ENCODE results near the gene PAIP2.
A peak's percentile ranks its signal among the peaks of the same experiment; 100 is the strongest.

PAIP2 gene

GRCh38 chr5:139387611-139388197 lies 46.0 kb downstream of the PAIP2 start:
- intact Hi-C loops (cut with DNase I), result no loop called here
- no peak for DNase-seq

DNA sequence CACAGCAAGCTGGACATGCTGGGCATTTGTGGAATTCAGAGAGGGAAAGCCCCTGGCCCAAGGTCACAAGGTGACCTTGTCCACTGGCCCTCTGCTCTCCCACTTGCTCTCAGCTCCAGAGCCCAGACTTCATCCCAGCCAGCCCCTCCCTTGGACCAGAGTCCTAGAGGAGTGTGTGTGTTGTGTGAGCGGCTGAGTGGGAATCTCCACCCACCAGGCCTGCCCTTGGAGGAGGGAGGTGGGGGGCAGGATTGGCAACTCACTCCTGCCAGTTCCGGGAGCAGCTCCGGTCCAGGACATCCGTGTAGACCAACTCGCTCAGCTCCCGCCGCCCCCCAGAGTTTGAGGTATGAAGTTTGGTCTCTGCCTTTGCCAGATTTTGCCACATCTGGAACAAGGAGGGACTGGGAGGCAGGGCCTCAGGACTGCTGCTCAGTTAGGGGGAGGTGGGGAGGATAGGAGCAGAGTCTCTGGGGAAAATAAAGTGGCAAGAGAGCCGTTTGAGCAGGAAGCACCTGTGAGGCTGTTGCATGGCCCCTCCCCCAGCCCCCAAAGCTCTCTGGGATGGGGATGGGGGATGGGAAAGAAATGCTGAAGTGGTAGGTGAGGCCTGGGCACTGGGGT lies 46.7 kb downstream of the PAIP2 start:
- DNase-seq, result peak in 1 of 42 donors; percentile 32
- intact Hi-C loops (cut with DNase I), result no loop called here

- peak in 1 of 42 donors; percentile 25 for DNase-seq
- intact Hi-C loops (cut with DNase I), result no loop called here
Measured at GRCh38 chr5:139389701-139390638, 48.3 kb downstream of the PAIP2 start, which contains the start of gene MZB1. MZB1 (minus strand) TSS chr5:139389913; CDS start chr5:139389856, 57 bp downstream.

- intact Hi-C loops (cut with DNase I), result no loop called here
- DNase-seq, result peak in 1 of 42 donors; percentile 5
Measured at GRCh38 chr5:139390639-139391569, 49.2 kb downstream of the PAIP2 start.

DNA sequence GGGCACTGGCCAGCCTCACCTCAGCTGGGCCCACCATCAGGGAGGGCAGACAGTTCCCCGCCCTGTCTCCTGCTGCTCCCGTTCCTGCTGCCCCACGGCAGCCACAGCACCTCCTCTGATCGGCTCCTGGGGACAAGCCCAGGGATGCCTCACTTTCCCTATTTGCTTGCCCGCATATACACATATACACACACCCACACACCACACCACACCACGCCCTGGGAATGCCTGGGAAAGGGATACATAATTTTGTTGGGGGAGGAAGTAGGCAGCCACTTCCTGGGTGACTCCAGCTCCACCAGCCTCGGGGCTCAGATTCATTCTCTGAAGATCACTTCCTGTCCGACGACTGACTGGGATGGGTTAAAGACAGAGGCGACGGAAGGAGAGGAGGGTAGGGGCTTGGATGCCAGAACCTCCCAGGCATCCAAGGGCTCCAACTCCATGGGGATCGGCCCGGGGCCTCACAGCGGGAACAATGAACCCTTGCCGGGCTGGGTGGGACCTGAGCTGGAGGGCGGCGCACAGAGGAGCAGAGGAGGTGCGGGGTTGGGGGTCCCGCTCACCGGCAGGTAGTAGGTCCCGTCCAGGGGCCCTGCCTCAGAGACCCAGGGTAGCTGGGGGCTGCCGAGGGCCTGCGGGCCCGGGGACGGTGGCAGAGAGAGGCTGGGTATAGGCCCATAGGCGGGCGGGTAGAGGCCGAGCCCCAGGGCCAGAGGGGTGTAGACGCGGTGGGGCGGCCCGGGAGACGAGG lies 50.1 kb downstream of the PAIP2 start:
- DNase-seq, result no peak
- intact Hi-C loops (cut with DNase I), result no loop called here

- intact Hi-C loops (cut with DNase I), result no loop called here
- DNase-seq, result no peak
Measured at GRCh38 chr5:139392324-139392677, 50.6 kb downstream of the PAIP2 start.

DNA sequence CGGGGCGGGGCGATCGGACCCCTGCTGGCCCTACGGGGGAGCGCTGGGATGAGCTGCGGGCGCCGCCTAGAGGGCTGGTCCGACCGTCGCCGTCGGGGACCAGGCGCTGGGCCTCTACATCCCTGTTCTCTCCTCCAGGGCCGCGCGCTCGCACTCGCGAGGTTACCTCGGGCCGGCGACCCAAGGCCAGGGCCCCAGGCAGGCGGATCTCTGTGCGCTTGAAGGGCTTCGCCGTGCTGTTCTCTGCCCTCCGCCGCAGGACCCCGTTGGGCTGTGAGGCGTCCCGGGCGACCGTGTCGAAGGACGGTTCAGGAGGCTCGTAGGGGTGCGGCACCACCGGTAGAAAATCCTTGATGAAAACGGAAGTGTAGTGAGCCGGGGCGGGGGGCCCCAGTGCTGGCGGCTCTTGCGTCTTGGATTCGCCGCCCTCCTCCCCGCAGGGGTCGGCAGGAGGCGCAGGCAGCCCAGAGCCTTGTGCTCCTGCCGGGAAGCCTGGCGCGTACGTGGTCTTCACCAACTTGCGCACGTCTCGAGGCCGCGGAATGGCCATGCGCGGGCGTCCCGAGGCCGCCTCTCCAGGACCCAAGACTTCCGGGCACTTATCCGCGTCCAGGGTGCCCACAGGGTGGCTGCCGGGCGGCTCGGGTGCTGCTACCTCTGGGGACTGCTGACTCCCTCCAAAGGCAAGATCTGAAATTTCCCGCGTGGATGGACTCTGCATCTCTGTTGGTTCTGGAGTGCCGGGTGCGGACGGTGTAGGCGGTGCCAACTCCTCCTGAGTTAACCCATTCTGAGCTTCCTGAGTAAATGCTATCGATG lies 51.2 kb downstream of the PAIP2 start:
- peak in 6 of 42 donors; percentile 28 to 60 (median 48) for DNase-seq
- intact Hi-C loops (cut with DNase I), result no loop called here

- no peak for DNase-seq
- intact Hi-C loops (cut with DNase I), result no loop called here
Measured at GRCh38 chr5:139393497-139394122, 52.0 kb downstream of the PAIP2 start.

GRCh38 chr5:139394123-139394653 lies 52.5 kb downstream of the PAIP2 start:
- DNase-seq, result peak in 17 of 42 donors; percentile 13 to 64 (median 41)
- intact Hi-C loops (cut with DNase I), result no loop called here

GRCh38 chr5:139394654-139395566 lies 53.3 kb downstream of the PAIP2 start, which contains the start of gene PROB1:
PROB1 (minus strand) TSS chr5:139395104; CDS start chr5:139395081, 23 bp downstream.
- intact Hi-C loops (cut with DNase I), result no loop called here
- peak in 3 of 42 donors; percentile 11 to 37 (median 15) for DNase-seq

GRCh38 chr5:139395844-139396640 lies 54.4 kb downstream of the PAIP2 start:
- DNase-seq, result no peak
- intact Hi-C loops (cut with DNase I), result no loop called here

GRCh38 chr5:139396691-139397090 lies 55.0 kb downstream of the PAIP2 start:
- DNase-seq, result no peak
- intact Hi-C loops (cut with DNase I), result no loop called here

GRCh38 chr5:139397921-139398320 lies 56.3 kb downstream of the PAIP2 start:
- intact Hi-C loops (cut with DNase I), result no loop called here
- no peak for DNase-seq

GRCh38 chr5:139399501-139400121 lies 58.0 kb downstream of the PAIP2 start:
- intact Hi-C loops (cut with DNase I), result no loop called here
- DNase-seq, result no peak
